ENCODE data around the gene NOX5.
"Not testable (repeated sequence)": the region's sequence is repeated elsewhere in the genome, so short reads cannot be mapped to it uniquely, and the experiment has no call there.

NOX5 gene

GRCh38 chr15:69058830-69059556 lies 44.5 kb downstream of the NOX5 start:
- Histone ChIP-seq H3K36me3 (ENCODE audit: insufficient read depth, low read length) (no peaks in the 10 kb centered on the region), H3K4me3 (ENCODE audit: low read length) (no peak overlapping the region), H3K9me3 (ENCODE audit: low read length) (no peaks in the 10 kb centered on the region), H3K4me1 (ENCODE audit: insufficient read depth, low read length) (peaks cover 5% of the 10 kb centered on the region), H3K27me3 (ENCODE audit: insufficient read depth, low read length) (peaks cover 18% of the 10 kb centered on the region), H2AFZ (ENCODE audit: low read depth, low read length) (no peak overlapping the region)

- Histone ChIP-seq H2AFZ (ENCODE audit: low read depth, low read length) (no peak overlapping the region), H3K27me3 (ENCODE audit: insufficient read depth, low read length) (peaks cover 18% of the 10 kb centered on the region), H3K36me3 (ENCODE audit: insufficient read depth, low read length) (no peaks in the 10 kb centered on the region), H3K4me1 (ENCODE audit: insufficient read depth, low read length) (peaks cover 5% of the 10 kb centered on the region), H3K4me3 (ENCODE audit: low read length) (no peak overlapping the region), H3K9me3 (ENCODE audit: low read length) (no peaks in the 10 kb centered on the region)
Observed at GRCh38 chr15:69059557-69059943, 45.1 kb downstream of the NOX5 start.

- no peaks in the 10 kb centered on the region for H3K36me3 ChIP-seq (ENCODE audit: insufficient read depth, low read length)
- H3K9me3 ChIP-seq (ENCODE audit: low read length): no peaks in the 10 kb centered on the region
- H3K4me1 ChIP-seq (ENCODE audit: insufficient read depth, low read length): peaks cover 5% of the 10 kb centered on the region
- no peak overlapping the region for H2AFZ ChIP-seq (ENCODE audit: low read depth, low read length)
- peaks cover 18% of the 10 kb centered on the region for H3K27me3 ChIP-seq (ENCODE audit: insufficient read depth, low read length)
- no peak overlapping the region for H3K4me3 ChIP-seq (ENCODE audit: low read length)
Observed at GRCh38 chr15:69060041-69060481, 45.6 kb downstream of the NOX5 start.

- Histone ChIP-seq H3K4me3 (ENCODE audit: low read length) (no peak overlapping the region), H3K4me1 (ENCODE audit: insufficient read depth, low read length) (peaks cover 5% of the 10 kb centered on the region), H3K36me3 (ENCODE audit: insufficient read depth, low read length) (no peaks in the 10 kb centered on the region), H3K9me3 (ENCODE audit: low read length) (no peaks in the 10 kb centered on the region), H3K27me3 (ENCODE audit: insufficient read depth, low read length) (peaks cover 18% of the 10 kb centered on the region), H2AFZ (ENCODE audit: low read depth, low read length) (no peak overlapping the region)
Observed at GRCh38 chr15:69060744-69061143, 46.2 kb downstream of the NOX5 start.

GRCh38 chr15:69061414-69061842 lies 46.9 kb downstream of the NOX5 start:
- Histone ChIP-seq H3K4me3 (ENCODE audit: low read length) (no peak overlapping the region), H2AFZ (ENCODE audit: low read depth, low read length) (no peak overlapping the region), H3K27me3 (ENCODE audit: insufficient read depth, low read length) (peaks cover 18% of the 10 kb centered on the region), H3K4me1 (ENCODE audit: insufficient read depth, low read length) (peaks cover 5% of the 10 kb centered on the region), H3K9me3 (ENCODE audit: low read length) (no peaks in the 10 kb centered on the region), H3K36me3 (ENCODE audit: insufficient read depth, low read length) (no peaks in the 10 kb centered on the region)

- no peaks in the 10 kb centered on the region for H3K27me3 ChIP-seq (ENCODE audit: insufficient read depth, low read length)
- no peaks in the 10 kb centered on the region for H3K9me3 ChIP-seq (ENCODE audit: low read length)
- H3K4me3 ChIP-seq (ENCODE audit: low read length): no peak overlapping the region
- no peak overlapping the region for H2AFZ ChIP-seq (ENCODE audit: low read depth, low read length)
- H3K36me3 ChIP-seq (ENCODE audit: insufficient read depth, low read length): no peaks in the 10 kb centered on the region
- H3K4me1 ChIP-seq (ENCODE audit: insufficient read depth, low read length): peaks cover 1% of the 10 kb centered on the region
Observed at GRCh38 chr15:69064649-69065048, 50.2 kb downstream of the NOX5 start.

- H3K4me3 ChIP-seq (ENCODE audit: low read length): no peak overlapping the region
- H3K36me3 ChIP-seq (ENCODE audit: insufficient read depth, low read length): no peaks in the 10 kb centered on the region
- H3K9me3 ChIP-seq (ENCODE audit: low read length): no peaks in the 10 kb centered on the region
- H3K4me1 ChIP-seq (ENCODE audit: insufficient read depth, low read length): no peaks in the 10 kb centered on the region
- no peak overlapping the region for H2AFZ ChIP-seq (ENCODE audit: low read depth, low read length)
- H3K27me3 ChIP-seq (ENCODE audit: insufficient read depth, low read length): peaks cover 1% of the 10 kb centered on the region
Observed at GRCh38 chr15:69066007-69066995, 51.8 kb downstream of the NOX5 start.

GRCh38 chr15:69067296-69067695 lies 52.8 kb downstream of the NOX5 start:
- Histone ChIP-seq H3K27me3 (ENCODE audit: insufficient read depth, low read length) (peaks cover 7% of the 10 kb centered on the region), H3K4me3 (ENCODE audit: low read length) (no peak overlapping the region), H3K4me1 (ENCODE audit: insufficient read depth, low read length) (no peaks in the 10 kb centered on the region), H2AFZ (ENCODE audit: low read depth, low read length) (no peak overlapping the region), H3K9me3 (ENCODE audit: low read length) (no peaks in the 10 kb centered on the region), H3K36me3 (ENCODE audit: insufficient read depth, low read length) (no peaks in the 10 kb centered on the region)

- H3K4me3 ChIP-seq (ENCODE audit: low read length): no peak overlapping the region
- no peaks in the 10 kb centered on the region for H3K9me3 ChIP-seq (ENCODE audit: low read length)
- H3K27me3 ChIP-seq (ENCODE audit: insufficient read depth, low read length): peaks cover 7% of the 10 kb centered on the region
- no peaks in the 10 kb centered on the region for H3K4me1 ChIP-seq (ENCODE audit: insufficient read depth, low read length)
- H3K36me3 ChIP-seq (ENCODE audit: insufficient read depth, low read length): no peaks in the 10 kb centered on the region
- H2AFZ ChIP-seq (ENCODE audit: low read depth, low read length): no peak overlapping the region
Observed at GRCh38 chr15:69068157-69068556, 53.7 kb downstream of the NOX5 start.

- H3K4me1 ChIP-seq (ENCODE audit: insufficient read depth, low read length); H3K4me3 ChIP-seq (ENCODE audit: low read length): not testable (repeated sequence)
Observed at GRCh38 chr15:69069290-69069689, 54.8 kb downstream of the NOX5 start.

GRCh38 chr15:69069996-69070395 lies 55.5 kb downstream of the NOX5 start:
- no peaks in the 10 kb centered on the region for H3K9me3 ChIP-seq (ENCODE audit: low read length)
- no peak overlapping the region for H3K4me3 ChIP-seq (ENCODE audit: low read length)
- no peak overlapping the region for H2AFZ ChIP-seq (ENCODE audit: low read depth, low read length)
- peaks cover 25% of the 10 kb centered on the region for H3K27me3 ChIP-seq (ENCODE audit: insufficient read depth, low read length)
- no peaks in the 10 kb centered on the region for H3K36me3 ChIP-seq (ENCODE audit: insufficient read depth, low read length)
- H3K4me1 ChIP-seq (ENCODE audit: insufficient read depth, low read length): peaks cover 7% of the 10 kb centered on the region

More at GRCh38 chr15:69069290-69069689, 54.8 kb downstream of the NOX5 start:
- peaks cover 18% of the 10 kb centered on the region for H3K27me3 ChIP-seq (ENCODE audit: insufficient read depth, low read length)
- not testable (repeated sequence) for H3K9me3 ChIP-seq (ENCODE audit: low read length); H3K36me3 ChIP-seq (ENCODE audit: insufficient read depth, low read length); H2AFZ ChIP-seq (ENCODE audit: low read depth, low read length)

GRCh38 chr15:69070396-69070795 lies 55.9 kb downstream of the NOX5 start:
- no peak overlapping the region for H3K4me3 ChIP-seq (ENCODE audit: low read length)
- no peaks in the 10 kb centered on the region for H3K36me3 ChIP-seq (ENCODE audit: insufficient read depth, low read length)
- no peaks in the 10 kb centered on the region for H3K9me3 ChIP-seq (ENCODE audit: low read length)
- H3K27me3 ChIP-seq (ENCODE audit: insufficient read depth, low read length): peaks cover 27% of the 10 kb centered on the region
- H3K4me1 ChIP-seq (ENCODE audit: insufficient read depth, low read length): peaks cover 7% of the 10 kb centered on the region
- no peak overlapping the region for H2AFZ ChIP-seq (ENCODE audit: low read depth, low read length)

- no peaks in the 10 kb centered on the region for H3K9me3 ChIP-seq (ENCODE audit: low read length)
- H3K4me3 ChIP-seq (ENCODE audit: low read length): no peak overlapping the region
- H2AFZ ChIP-seq (ENCODE audit: low read depth, low read length): no peak overlapping the region
- H3K27me3 ChIP-seq (ENCODE audit: insufficient read depth, low read length): peaks cover 29% of the 10 kb centered on the region
- H3K4me1 ChIP-seq (ENCODE audit: insufficient read depth, low read length): peaks cover 7% of the 10 kb centered on the region
- H3K36me3 ChIP-seq (ENCODE audit: insufficient read depth, low read length): no peaks in the 10 kb centered on the region
Observed at GRCh38 chr15:69071260-69071659, 56.8 kb downstream of the NOX5 start.

Measured in neuron (in vitro differentiated cells).